ENCODE measurements around the gene RPL41. TPM values are rescaled to one million over a fixed set of nuclear protein-coding genes. Genes with fewer than 3 reads are reported as not detected.
"Not testable (repeated sequence)": the region's sequence is repeated elsewhere in the genome, so short reads cannot be mapped to it uniquely, and the experiment has no call there.

Gene RPL41
- total RNA-seq, 1 experiment from 2014 or later = 3,633 TPM

- DNase-seq (ENCODE audit: low read depth) = no peak
Observed at GRCh38 chr12:56102683-56103065, 13.8 kb upstream of the RPL41 start.

- DNase-seq (ENCODE audit: low read depth) = no peak
Observed at GRCh38 chr12:56103066-56103711, 13.2 kb upstream of the RPL41 start.

GRCh38 chr12:56103823-56104108, 12.7 kb upstream of the RPL41 start:
- no peak for DNase-seq (ENCODE audit: low read depth)

- DNase-seq (ENCODE audit: low read depth) = peak; percentile 100
Observed at GRCh38 chr12:56104109-56104814, 12.2 kb upstream of the RPL41 start, which contains the start of gene PA2G4. TSS of gene PA2G4 (plus strand) at chr12:56104559. CDS start at chr12:56104738, 179 bp downstream.

- DNase-seq (ENCODE audit: low read depth) = peak; percentile 30
Observed at GRCh38 chr12:56104815-56105608, 11.4 kb upstream of the RPL41 start.

- no peak for DNase-seq (ENCODE audit: low read depth)
Observed at GRCh38 chr12:56105609-56105902, 10.9 kb upstream of the RPL41 start.

- no peak for DNase-seq (ENCODE audit: low read depth)
Observed at GRCh38 chr12:56107242-56107641, 9.2 kb upstream of the RPL41 start.

- no peak for DNase-seq (ENCODE audit: low read depth)
Observed at GRCh38 chr12:56110571-56110970, 5.9 kb upstream of the RPL41 start.

GRCh38 chr12:56114084-56114483, 2.3 kb upstream of the RPL41 start:
- DNase-seq (ENCODE audit: low read depth) = no peak

- DNase-seq (ENCODE audit: low read depth) = peak; percentile 63
Observed at GRCh38 chr12:56115329-56115728, 1.1 kb upstream of the RPL41 start.

GRCh38 chr12:56117082-56117706, 761 bp downstream of the RPL41 start:
- DNase-seq (ENCODE audit: low read depth) = not testable (repeated sequence)

GRCh38 chr12:56117778-56118687, 1.6 kb downstream of the RPL41 start, which contains the start of gene ZC3H10:
TSS of gene ZC3H10 (plus strand) at chr12:56118266. CDS start at chr12:56120563, 2,297 bp downstream.
- peak; percentile 100 for DNase-seq (ENCODE audit: low read depth)

- DNase-seq (ENCODE audit: low read depth) = no peak
Observed at GRCh38 chr12:56118688-56119357, 2.4 kb downstream of the RPL41 start.

GRCh38 chr12:56119361-56119796, 2.9 kb downstream of the RPL41 start:
- DNase-seq (ENCODE audit: low read depth) = peak; percentile 74

GRCh38 chr12:56120158-56120846, 3.9 kb downstream of the RPL41 start:
- DNase-seq (ENCODE audit: low read depth) = peak; percentile 66

GRCh38 chr12:56121204-56121870, 4.9 kb downstream of the RPL41 start:
- DNase-seq (ENCODE audit: low read depth) = no peak

GRCh38 chr12:56122637-56123036, 6.2 kb downstream of the RPL41 start:
- DNase-seq (ENCODE audit: low read depth) = no peak

GRCh38 chr12:56124133-56124532, 7.7 kb downstream of the RPL41 start:
- DNase-seq (ENCODE audit: low read depth) = no peak

- no peak for DNase-seq (ENCODE audit: low read depth)
Observed at GRCh38 chr12:56126732-56127239, 10.4 kb downstream of the RPL41 start.
